Tibial nerve (tissue), 4 donors: ENCODE data around the gene GPR158. TPM values are rescaled to one million over a fixed set of nuclear protein-coding genes. Genes with fewer than 3 reads are reported as not detected.

Experiments used
- DNase-seq, 2 donors: peaks; one replicate each; pipeline ENCODE4 v3.0.0-alpha.2; 2019; ENCODE audit warnings: low spot score in 2 of 2
- H3K27ac ChIP-seq, 4 donors: fragments of 200-600 bp; sonication (generic) in 3 of 4; one replicate each; pipeline ENCODE4 v1.5.1; 2017 to 2019; ENCODE audit warnings: mild to moderate bottlenecking in 1 of 4
- H3K27me3 ChIP-seq, 2 donors: fragments of 200-600 bp; sonication (generic) in 1 of 2; one replicate each; pipeline versions ENCODE4 v1.5.1 to v1.6.0; 2017 to 2019
- H3K36me3 ChIP-seq, 3 donors: fragments of 200-600 bp; sonication (generic); one replicate each; pipeline ENCODE4 v1.5.1; 2018 to 2019
- H3K4me1 ChIP-seq, 4 donors: fragments of 200-600 bp; sonication (generic) in 3 of 4; one replicate each; pipeline ENCODE4 v1.5.1; 2017 to 2019
- H3K4me3 ChIP-seq, 4 donors: fragments of 200-600 bp; sonication (generic) in 3 of 4; one replicate each; pipeline ENCODE4 v1.5.1; 2017 to 2019; ENCODE audit warnings: mild to moderate bottlenecking in 1 of 4, moderate library complexity in 1 of 4
- H3K9me3 ChIP-seq, 4 donors: fragments of 200-600 bp; sonication (generic) in 3 of 4; one replicate each; pipeline ENCODE4 v1.5.1; 2017 to 2019
- CTCF ChIP-seq, 5 experiments: fragments of 200-600 bp in 3 of 5; fragments of 450-650 bp in 2 of 5; sonication (generic) in 3 of 5; IDR thresholded peaks; one replicate each; pipeline ENCODE4 v1.5.1; 2016 to 2019; ENCODE audit warnings: antibody characterized with exemption in 5 of 5, mild to moderate bottlenecking in 3 of 5, moderate library complexity in 2 of 5
- EP300 ChIP-seq, 2 donors: sonication (generic); formaldehyde crosslinking; IDR thresholded peaks; one replicate each; pipeline ENCODE4 v1.6.1; 2017; ENCODE audit warnings: antibody characterized with exemption in 2 of 2, mild to moderate bottlenecking in 1 of 2
- POLR2A ChIP-seq, 2 donors: fragments of 450-650 bp; IDR thresholded peaks; one replicate each; pipeline ENCODE4 v1.6.1; 2017; ENCODE audit warnings: antibody characterized with exemption in 2 of 2, mild to moderate bottlenecking in 2 of 2, moderate library complexity in 2 of 2
- WGBS, 2 donors: methylation state at CpG; one replicate each; pipeline ENCODE4 v1.1.5; 2018; 5-methylcytosine and 5-hydroxymethylcytosine counted together
- total RNA-seq, 4 donors: library from RNA; depleted of rRNA; stranded (reverse); fragments of >200 nt; gene quantifications; one replicate each; pipeline ENCODE4 v1.1.0, GENCODE V29; 2016

Gene GPR158
- under 1 TPM; under 0.01 to 0.39 (median under 0.01) TPM for total RNA-seq

- peaks cover 0 to 26% (median 2%) of the 10 kb centered on the region in 4 donors for H3K4me1 ChIP-seq
- no peaks in the 10 kb centered on the region for H3K36me3 ChIP-seq
- 6 to 7% methylated on average over 57 to 74 of the region's 83 CpGs for WGBS, 2 donors
- peak; percentile 43 to 61 for DNase-seq
- H3K4me3 ChIP-seq, result peak within 1 kb of the TSS; percentile 6 to 44 (median 21)
- H3K27me3 ChIP-seq, result peaks cover 0 to 46% of the 10 kb centered on the region in 2 donors
- TF ChIP-seq CTCF (IDR thresholded peaks at IDR 0.05), result no peak
- TF ChIP-seq POLR2A (IDR thresholded peaks at IDR 0.05), result no peak
- TF ChIP-seq EP300 (IDR thresholded peaks at IDR 0.05), result peak in 1 of 2 donors; percentile 17
- no peaks in the 10 kb centered on the region for H3K9me3 ChIP-seq
- H3K27ac ChIP-seq, result no peak within 1 kb of the TSS
These were observed at the start of gene GPR158 for GRCh38 chr10:25174461-25175230. TSS of gene GPR158 (plus strand) at chr10:25175001. CDS start at chr10:25175421, 420 bp downstream.

GRCh38 chr10:25125201-25125611 is 49.6 kb upstream of the GPR158 start:
- H3K27me3 ChIP-seq, result no peaks in the 10 kb centered on the region
- no peaks in the 10 kb centered on the region for H3K36me3 ChIP-seq

GRCh38 chr10:25129592-25129991 is 45.2 kb upstream of the GPR158 start:
- Histone ChIP-seq H3K36me3 (no peaks in the 10 kb centered on the region), H3K9me3 (peaks cover 0 to 17% (median 0%) of the 10 kb centered on the region in 4 donors), H3K4me3 (no peak overlapping the region), H3K27me3 (no peaks in the 10 kb centered on the region), H3K27ac (no peak overlapping the region), H3K4me1 (no peaks in the 10 kb centered on the region)
- no peak for TF ChIP-seq EP300 (IDR thresholded peaks at IDR 0.05)
- no peak for TF ChIP-seq POLR2A (IDR thresholded peaks at IDR 0.05)
- no peak for TF ChIP-seq CTCF (IDR thresholded peaks at IDR 0.05)
- 55 to 60% methylated on average over 4 of the region's 4 CpGs for WGBS, 2 donors
- no peak for DNase-seq

More at GRCh38 chr10:25125201-25125611, 49.6 kb upstream of the GPR158 start:
- H3K4me1 ChIP-seq, result no peaks in the 10 kb centered on the region
- no peak for DNase-seq
- H3K27ac ChIP-seq, result no peak overlapping the region
- 23 to 35% methylated on average over 7 of the region's 7 CpGs for WGBS, 2 donors
- H3K4me3 ChIP-seq, result no peak overlapping the region
- no peak for TF ChIP-seq EP300 (IDR thresholded peaks at IDR 0.05)
- TF ChIP-seq POLR2A (IDR thresholded peaks at IDR 0.05), result no peak
- no peak for TF ChIP-seq CTCF (IDR thresholded peaks at IDR 0.05)
- no peaks in the 10 kb centered on the region for H3K9me3 ChIP-seq

- Histone ChIP-seq H3K27ac (no peak overlapping the region), H3K9me3 (peaks cover 0 to 25% (median 0%) of the 10 kb centered on the region in 4 donors), H3K27me3 (no peaks in the 10 kb centered on the region), H3K36me3 (no peaks in the 10 kb centered on the region), H3K4me3 (no peak overlapping the region), H3K4me1 (no peaks in the 10 kb centered on the region)
- DNase-seq, result no peak
- TF ChIP-seq EP300 (IDR thresholded peaks at IDR 0.05), result no peak
- TF ChIP-seq POLR2A (IDR thresholded peaks at IDR 0.05), result no peak
- no peak for TF ChIP-seq CTCF (IDR thresholded peaks at IDR 0.05)
- WGBS, 2 donors, result 62 to 70% methylated on average over 4 of the region's 4 CpGs
These were observed 43.9 kb upstream of the GPR158 start for GRCh38 chr10:25130906-25131305.

GRCh38 chr10:25142116-25142864 is 32.5 kb upstream of the GPR158 start:
- Histone ChIP-seq H3K4me1 (no peaks in the 10 kb centered on the region), H3K36me3 (no peaks in the 10 kb centered on the region), H3K27me3 (no peaks in the 10 kb centered on the region), H3K9me3 (no peaks in the 10 kb centered on the region), H3K4me3 (no peak overlapping the region), H3K27ac (no peak overlapping the region)
- no peak for DNase-seq
- no peak for TF ChIP-seq EP300 (IDR thresholded peaks at IDR 0.05)
- TF ChIP-seq POLR2A (IDR thresholded peaks at IDR 0.05), result no peak
- TF ChIP-seq CTCF (IDR thresholded peaks at IDR 0.05), result no peak
- WGBS, 2 donors, result 70 to 72% methylated on average over 12 of the region's 12 CpGs
